WERI-Rb-1 (cell line): ENCODE results near the gene FAIM2.

Source experiments
- DNase-seq: peaks from one replicate; pipeline ENCODE4 v3.0.0-alpha.2; 2020
- H3K27ac ChIP-seq: fragments of 250-450 bp; sonication (Bioruptor Pico); 2 replicates; pipeline ENCODE4 v1.5.1; 2020; ENCODE audit warnings: mild to moderate bottlenecking, moderate library complexity
- H3K27me3 ChIP-seq: fragments of 250-450 bp; sonication (Bioruptor Pico); 2 replicates; pipeline ENCODE4 v1.5.1; 2021; ENCODE audit warnings: mild to moderate bottlenecking, low read depth, moderate library complexity; ENCODE audit not compliant: insufficient read depth, severe bottlenecking
- H3K36me3 ChIP-seq: fragments of 250-450 bp; sonication (Bioruptor Pico); 2 replicates; pipeline ENCODE4 v1.5.1; 2020; ENCODE audit warnings: mild to moderate bottlenecking, moderate library complexity
- H3K4me3 ChIP-seq: 2 replicates; pipeline ENCODE4 v1.5.1; 2011; ENCODE audit warnings: low read depth, mild to moderate bottlenecking, control low read depth, low read length
- H3K9me3 ChIP-seq: fragments of 250-450 bp; sonication (Bioruptor Pico); 2 replicates; pipeline ENCODE4 v1.5.1; 2021; ENCODE audit warnings: mild to moderate bottlenecking, moderate library complexity; ENCODE audit not compliant: severe bottlenecking
- CTCF ChIP-seq: IDR thresholded peaks from 2 replicates; pipeline ENCODE4 v1.5.1; 2011; ENCODE audit warnings: low read depth, mild to moderate bottlenecking, control low read depth, inconsistent platforms, low read length

The FAIM2 gene

GRCh38 chr12:49846032-49846431 is 57.7 kb downstream of the FAIM2 start:
- Histone ChIP-seq H3K9me3 (no peaks in the 10 kb centered on the region), H3K4me3 (no peak overlapping the region), H3K27ac (no peak overlapping the region), H3K27me3 (no peaks in the 10 kb centered on the region), H3K36me3 (no peaks in the 10 kb centered on the region)
- no peak for TF ChIP-seq CTCF
- no peak for DNase-seq

GRCh38 chr12:49843876-49844437 is 59.7 kb downstream of the FAIM2 start:
- TF ChIP-seq CTCF = no peak
- no peaks in the 10 kb centered on the region for H3K27me3 ChIP-seq
- H3K36me3 ChIP-seq = no peaks in the 10 kb centered on the region
- H3K27ac ChIP-seq = no peak overlapping the region
- H3K4me3 ChIP-seq = no peak overlapping the region
- no peak for DNase-seq
- no peaks in the 10 kb centered on the region for H3K9me3 ChIP-seq

GRCh38 chr12:49843411-49843810 is 60.3 kb downstream of the FAIM2 start:
- H3K27me3 ChIP-seq = no peaks in the 10 kb centered on the region
- peak overlapping the region; percentile 76 for H3K4me3 ChIP-seq
- DNase-seq = no peak
- no peaks in the 10 kb centered on the region for H3K9me3 ChIP-seq
- no peaks in the 10 kb centered on the region for H3K36me3 ChIP-seq
- no peak for TF ChIP-seq CTCF
- H3K27ac ChIP-seq = peak overlapping the region; percentile 77

- TF ChIP-seq CTCF = no peak
- Histone ChIP-seq H3K4me3 (peak within 1 kb of the TSS; percentile 76), H3K36me3 (no peaks in the 10 kb centered on the region), H3K27ac (peak within 1 kb of the TSS; percentile 77), H3K27me3 (no peaks in the 10 kb centered on the region), H3K9me3 (no peaks in the 10 kb centered on the region)
- peak; percentile 94 for DNase-seq
Observed at GRCh38 chr12:49842519-49843352, 61.0 kb downstream of the FAIM2 start, which contains the start of gene BCDIN3D. Gene BCDIN3D (minus strand): TSS chr12:49843106. CDS start chr12:49843087, 19 bp downstream.

- TF ChIP-seq CTCF = peak; percentile 65
- Histone ChIP-seq H3K27ac (no peak overlapping the region), H3K4me3 (no peak overlapping the region), H3K27me3 (no peaks in the 10 kb centered on the region), H3K36me3 (no peaks in the 10 kb centered on the region), H3K9me3 (no peaks in the 10 kb centered on the region)
- peak; percentile 37 for DNase-seq
Observed at GRCh38 chr12:49838973-49839633, 64.6 kb downstream of the FAIM2 start.
